Measurements from ENCODE around the gene LYST. TPM values are rescaled to one million over a fixed set of nuclear protein-coding genes. Genes with fewer than 3 reads are reported as not detected.

Gene LYST
- total RNA-seq, 1 experiment from 2014 or later = 1.7 TPM

- no peaks in the 10 kb centered on the region for H3K27me3 ChIP-seq (replicated peaks; ENCODE audit: insufficient read depth, low read depth, low read length, poor library complexity)
- no peaks in the 10 kb centered on the region for H3K9me3 ChIP-seq (ENCODE audit: low read depth, low read length, poor library complexity, severe bottlenecking)
- no TSS peak for BruUV-seq (replicated peaks)
- H3K4me3 ChIP-seq (ENCODE audit: low read depth, low read length, poor library complexity, severe bottlenecking) = no peak overlapping the region
- CTCF ChIA-PET = no interaction called here
- H3K36me3 ChIP-seq (ENCODE audit: insufficient read depth, low read length, poor library complexity, severe bottlenecking) = no peaks in the 10 kb centered on the region
- TF ChIP-seq CTCF (conservative IDR thresholded peaks at IDR 0.05; ENCODE audit: low read depth, low read length) = no peak
- TF ChIP-seq EZH2 (IDR thresholded peaks at IDR 0.05; ENCODE audit: borderline replicate concordance, low read depth, low read length, poor library complexity, severe bottlenecking) = no peak
- H3K27ac ChIP-seq (ENCODE audit: low read depth, low read length, poor library complexity, severe bottlenecking) = no peak overlapping the region
- intact Hi-C loops (cut with micrococcal nuclease; ENCODE audit: unreplicated experiment) = loop anchor here (10.0 kb wide), 1 partner anchor 107 kb away; no protein-coding TSS in a partner anchor
- DNase-seq (ENCODE audit: low spot score) = no peak
- no peaks in the 10 kb centered on the region for H3K4me1 ChIP-seq (ENCODE audit: insufficient read depth, low read length, poor library complexity, severe bottlenecking)
- POLR2A ChIA-PET (ENCODE audit: low non-redundant PET) = no interaction called here
Observed at GRCh38 chr1:235867903-235868469, 1.3 kb upstream of the LYST start.

GRCh38 chr1:235866913-235867845 lies 473 bp upstream of the LYST start:
- Histone ChIP-seq H3K36me3 (ENCODE audit: insufficient read depth, low read length, poor library complexity, severe bottlenecking) (no peaks in the 10 kb centered on the region), H3K27me3 (replicated peaks; ENCODE audit: insufficient read depth, low read depth, low read length, poor library complexity) (no peaks in the 10 kb centered on the region), H3K9me3 (ENCODE audit: low read depth, low read length, poor library complexity, severe bottlenecking) (no peaks in the 10 kb centered on the region), H3K4me3 (ENCODE audit: low read depth, low read length, poor library complexity, severe bottlenecking) (peak overlapping the region; percentile 62), H3K4me1 (ENCODE audit: insufficient read depth, low read length, poor library complexity, severe bottlenecking) (no peaks in the 10 kb centered on the region), H3K27ac (ENCODE audit: low read depth, low read length, poor library complexity, severe bottlenecking) (peak overlapping the region; percentile 63)
- TF ChIP-seq CTCF (conservative IDR thresholded peaks at IDR 0.05; ENCODE audit: low read depth, low read length) (no peak), EZH2 (IDR thresholded peaks at IDR 0.05; ENCODE audit: borderline replicate concordance, low read depth, low read length, poor library complexity, severe bottlenecking) (no peak)
- no TSS peak for BruUV-seq (replicated peaks)
- ChIA-PET CTCF (interaction anchor here (1.9 kb wide), 1 partner anchor 105 kb away, joined by 8 read pairs; no protein-coding TSS in a partner anchor), POLR2A (ENCODE audit: low non-redundant PET) (no interaction called here)
- intact Hi-C loops (cut with micrococcal nuclease; ENCODE audit: unreplicated experiment) = loop anchor here (10.0 kb wide), 1 partner anchor 108 kb away; no protein-coding TSS in a partner anchor
- peak; percentile 88 for DNase-seq (ENCODE audit: low spot score)

GRCh38 chr1:235865565-235866204 lies 1.0 kb downstream of the LYST start:
- no peaks in the 10 kb centered on the region for H3K9me3 ChIP-seq (ENCODE audit: low read depth, low read length, poor library complexity, severe bottlenecking)
- no peaks in the 10 kb centered on the region for H3K4me1 ChIP-seq (ENCODE audit: insufficient read depth, low read length, poor library complexity, severe bottlenecking)
- intact Hi-C loops (cut with micrococcal nuclease; ENCODE audit: unreplicated experiment) = loop anchor here (10.0 kb wide), 1 partner anchor 109 kb away; no protein-coding TSS in a partner anchor
- peak overlapping the region; percentile 62 for H3K4me3 ChIP-seq (ENCODE audit: low read depth, low read length, poor library complexity, severe bottlenecking)
- ChIA-PET CTCF (interaction anchor here (1.9 kb wide), 1 partner anchor 106 kb away, joined by 8 read pairs; no protein-coding TSS in a partner anchor), POLR2A (ENCODE audit: low non-redundant PET) (no interaction called here)
- no peak overlapping the region for H3K27ac ChIP-seq (ENCODE audit: low read depth, low read length, poor library complexity, severe bottlenecking)
- no peak for TF ChIP-seq CTCF (conservative IDR thresholded peaks at IDR 0.05; ENCODE audit: low read depth, low read length)
- BruUV-seq (replicated peaks) = TSS peak; percentile 60
- no peak for DNase-seq (ENCODE audit: low spot score)
- H3K36me3 ChIP-seq (ENCODE audit: insufficient read depth, low read length, poor library complexity, severe bottlenecking) = no peaks in the 10 kb centered on the region
- no peaks in the 10 kb centered on the region for H3K27me3 ChIP-seq (replicated peaks; ENCODE audit: insufficient read depth, low read depth, low read length, poor library complexity)
